HL-60 (cell line): Measurements from ENCODE around the gene GRB10.

Experiments
- DNase-seq, 2 experiments: peaks; one replicate each; pipeline ENCODE4 v3.0.0-alpha.2; 2010 to 2020; ENCODE audit warnings: low read depth in 1 of 2, low spot score in 1 of 2
- H3K27ac ChIP-seq: fragments of 250-450 bp; sonication (Bioruptor Pico); replicated peaks from 2 replicates; pipeline ENCODE4 v1.5.1; 2020; ENCODE audit warnings: mild to moderate bottlenecking, moderate library complexity
- H3K27me3 ChIP-seq: fragments of 250-450 bp; sonication (Bioruptor Pico); 2 replicates; pipeline ENCODE4 v1.5.1; 2021; ENCODE audit warnings: mild to moderate bottlenecking, moderate library complexity; ENCODE audit not compliant: insufficient read depth, poor library complexity, severe bottlenecking
- H3K4me3 ChIP-seq: replicated peaks from 2 replicates; pipeline ENCODE4 v1.5.1; 2011; ENCODE audit warnings: mild to moderate bottlenecking, control low read depth, low read length; ENCODE audit not compliant: insufficient read depth
- GABPA ChIP-seq: IDR thresholded peaks from 2 replicates; pipeline ENCODE4 v1.6.1; 2012; ENCODE audit warnings: low read depth
- POLR2AphosphoS5 ChIP-seq: IDR thresholded peaks from 2 replicates; pipeline ENCODE4 v1.6.1; 2012; ENCODE audit warnings: low read depth
- REST ChIP-seq: IDR thresholded peaks from 2 replicates; pipeline ENCODE4 v1.6.1; 2012; ENCODE audit warnings: low read depth; ENCODE audit not compliant: insufficient replicate concordance
- SPI1 ChIP-seq: IDR thresholded peaks from 2 replicates; pipeline ENCODE4 v1.6.1; 2012; ENCODE audit warnings: low read depth, mild to moderate bottlenecking, borderline replicate concordance
- TF ChIP-seq, protein P1 (sequence below): IDR thresholded peaks from one replicate; pipeline ENCODE4 v1.5.1; 2011; ENCODE audit warnings: low read length, control low read depth, inconsistent platforms; ENCODE audit not compliant: insufficient read depth

The GRB10 gene

GRCh38 chr7:50783801-50784507, 1.3 kb upstream of the GRB10 start:
- no peak overlapping the region for H3K4me3 ChIP-seq

DNA sequence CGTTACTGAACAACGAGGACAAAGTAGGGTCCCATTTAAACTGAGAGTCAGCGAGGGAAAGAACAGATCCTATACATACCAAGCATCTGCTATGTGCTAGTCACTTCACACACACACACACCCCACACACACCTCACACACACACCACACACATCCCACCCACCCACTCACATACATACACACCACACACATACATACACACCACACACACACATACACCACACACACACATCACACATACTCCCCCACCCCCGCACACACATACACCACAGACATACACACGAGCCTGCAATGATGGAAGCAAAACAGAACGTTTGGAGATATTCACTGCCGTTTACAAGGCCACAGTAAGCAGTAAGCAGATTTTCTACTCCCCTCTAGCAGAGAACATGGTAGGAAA, 607 bp upstream of the GRB10 start:
- no peak overlapping the region for H3K4me3 ChIP-seq
- no peak overlapping the region for H3K27ac ChIP-seq
- TF ChIP-seq GABPA (no peak), POLR2AphosphoS5 (no peak), SPI1 (no peak)
- TF ChIP-seq, protein P1, sequence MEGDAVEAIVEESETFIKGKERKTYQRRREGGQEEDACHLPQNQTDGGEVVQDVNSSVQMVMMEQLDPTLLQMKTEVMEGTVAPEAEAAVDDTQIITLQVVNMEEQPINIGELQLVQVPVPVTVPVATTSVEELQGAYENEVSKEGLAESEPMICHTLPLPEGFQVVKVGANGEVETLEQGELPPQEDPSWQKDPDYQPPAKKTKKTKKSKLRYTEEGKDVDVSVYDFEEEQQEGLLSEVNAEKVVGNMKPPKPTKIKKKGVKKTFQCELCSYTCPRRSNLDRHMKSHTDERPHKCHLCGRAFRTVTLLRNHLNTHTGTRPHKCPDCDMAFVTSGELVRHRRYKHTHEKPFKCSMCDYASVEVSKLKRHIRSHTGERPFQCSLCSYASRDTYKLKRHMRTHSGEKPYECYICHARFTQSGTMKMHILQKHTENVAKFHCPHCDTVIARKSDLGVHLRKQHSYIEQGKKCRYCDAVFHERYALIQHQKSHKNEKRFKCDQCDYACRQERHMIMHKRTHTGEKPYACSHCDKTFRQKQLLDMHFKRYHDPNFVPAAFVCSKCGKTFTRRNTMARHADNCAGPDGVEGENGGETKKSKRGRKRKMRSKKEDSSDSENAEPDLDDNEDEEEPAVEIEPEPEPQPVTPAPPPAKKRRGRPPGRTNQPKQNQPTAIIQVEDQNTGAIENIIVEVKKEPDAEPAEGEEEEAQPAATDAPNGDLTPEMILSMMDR, result no peak
- no peaks in the 10 kb centered on the region for H3K27me3 ChIP-seq
- DNase-seq, result no peak

More at GRCh38 chr7:50783801-50784507, 1.3 kb upstream of the GRB10 start:
- no peak for TF ChIP-seq SPI1
- TF ChIP-seq REST, result no peak
- TF ChIP-seq, protein P1, result no peak
- no peak for TF ChIP-seq POLR2AphosphoS5
- TF ChIP-seq GABPA, result no peak
- Histone ChIP-seq H3K27ac (no peak overlapping the region), H3K27me3 (no peaks in the 10 kb centered on the region)
- DNase-seq, result no peak

DNA sequence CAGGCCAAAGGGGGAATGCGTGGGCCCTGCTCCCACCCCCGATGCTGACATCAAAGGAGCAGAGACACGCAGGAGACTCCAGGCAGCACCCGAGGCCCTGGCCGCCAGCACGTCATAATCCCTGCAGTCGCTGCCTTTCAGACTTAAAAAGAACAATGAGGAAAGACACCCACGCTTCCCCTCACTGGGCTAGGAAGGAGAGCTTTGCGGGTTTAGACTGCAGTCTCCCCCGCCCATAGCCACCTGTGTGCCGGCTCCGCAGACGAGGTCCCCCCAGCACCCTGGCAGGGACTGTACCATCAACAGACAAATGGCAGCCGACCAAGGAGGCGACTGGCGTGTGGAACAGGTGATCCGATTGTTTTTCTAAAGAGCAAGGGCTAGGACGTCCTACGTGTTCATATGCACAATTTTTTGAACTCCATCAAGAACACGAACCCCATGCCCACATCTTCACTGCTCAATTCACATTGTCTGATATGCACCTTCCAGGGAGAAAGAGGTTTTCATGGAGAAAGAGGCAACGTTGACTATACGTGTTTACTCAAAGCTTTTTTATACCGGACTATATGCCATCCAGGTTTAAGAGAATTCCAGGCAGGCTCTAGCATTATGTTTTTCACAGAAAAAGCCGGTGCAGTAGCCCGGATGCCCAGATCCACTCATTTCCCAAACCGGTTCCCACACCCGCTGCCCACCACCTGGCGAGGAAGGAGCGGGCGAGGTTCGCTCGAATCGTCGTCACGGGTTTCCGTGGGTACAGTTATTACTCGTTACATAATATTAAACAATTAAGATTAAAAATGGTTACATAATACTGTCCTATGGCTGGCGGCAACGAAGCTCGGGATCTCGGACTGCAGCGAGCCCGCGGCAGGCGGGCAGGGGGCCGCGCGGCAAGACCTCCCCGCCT, 1.1 kb downstream of the GRB10 start:
- no peak for DNase-seq
- Histone ChIP-seq H3K4me3 (no peak overlapping the region), H3K27ac (no peak overlapping the region), H3K27me3 (no peaks in the 10 kb centered on the region)
- TF ChIP-seq POLR2AphosphoS5 (no peak), REST (no peak), GABPA (no peak), SPI1 (no peak)
- TF ChIP-seq, protein P1, result no peak
